Endothelial cell of umbilical vein (primary cell): ENCODE data around the gene KCNK2. TPM values are rescaled to one million over a fixed set of nuclear protein-coding genes. Genes with fewer than 3 reads are reported as not detected.
A peak's percentile ranks its signal among the peaks of the same experiment; 100 is the strongest.

ENCODE experiments used
- BruUV-seq: library from RNA; stranded (reverse); fragments of 400-500 nt; replicated peaks from 2 replicates; lab custom pipeline; 2021; lab: Mats Ljungman, UMichigan
- CTCF ChIA-PET: fragments of 300-600, 350-600 bp; sonication (Branson Sonifier 250); formaldehyde crosslinking; loops from one replicate; lab custom pipeline; 2021; ENCODE audit warnings: antibody characterized with exemption, inconsistent platforms; lab: Charles Lee
- POLR2A ChIA-PET: fragments of 300-600, 350-600 bp; sonication (Branson Sonifier 250); formaldehyde crosslinking; loops from one replicate; lab custom pipeline; 2021; ENCODE audit warnings: antibody characterized with exemption, inconsistent platforms; lab: Charles Lee
- DNase-seq: peaks from one replicate; pipeline ENCODE4 v3.0.0-alpha.2; 2011; ENCODE audit warnings: low read depth, low spot score
- FAIRE-seq: peaks from 2 replicates; lab custom pipeline; 2011; peaks lifted over from hg19 to GRCh38; lab: Jason Lieb, UNC
- H2AFZ ChIP-seq: 2 replicates; pipeline ENCODE4 v1.6.0; 2012; ENCODE audit warnings: low read depth, low read length, control low read depth, inconsistent platforms
- H3K27ac ChIP-seq: 2 replicates; pipeline ENCODE4 v1.5.1; 2011; ENCODE audit warnings: low read depth, mild to moderate bottlenecking, control low read depth, low read length, moderate library complexity; ENCODE audit not compliant: insufficient read depth
- H3K27me3 ChIP-seq, 2 experiments: 2 replicates each; pipeline versions ENCODE4 v1.6.0 to v1.6.1; 2011; ENCODE audit warnings: low read length in 2 of 2, mixed read lengths in 1 of 2; ENCODE audit not compliant: control insufficient read depth in 2 of 2, insufficient read depth in 2 of 2
- H3K36me3 ChIP-seq, 2 experiments: 2 replicates in 1 of 2; 3 replicates in 1 of 2; pipeline ENCODE4 v1.5.1; 2011; ENCODE audit warnings: low read length in 2 of 2, mild to moderate bottlenecking in 1 of 2, moderate library complexity in 1 of 2; ENCODE audit not compliant: control insufficient read depth in 2 of 2, insufficient read depth in 2 of 2; ENCODE audit errors: extremely low read depth in 1 of 2
- H3K4me1 ChIP-seq: 3 replicates; pipeline ENCODE4 v1.5.1; 2011; ENCODE audit warnings: mild to moderate bottlenecking, low read length; ENCODE audit not compliant: control insufficient read depth, insufficient read depth; ENCODE audit errors: extremely low read depth
- H3K4me2 ChIP-seq: 2 replicates; pipeline ENCODE4 v1.6.1; 2011; ENCODE audit warnings: low read length, control low read depth, mixed read lengths; ENCODE audit not compliant: insufficient read depth
- H3K4me3 ChIP-seq, 3 experiments: fragments of 200-600 bp in 1 of 3; sonication (generic), shearing (Covaris generic) in 1 of 3; replicated peaks in 1 of 3; 2 replicates each; pipeline ENCODE4 v1.5.1; 2011 to 2016; ENCODE audit warnings: control low read depth in 3 of 3, low read length in 3 of 3, mild to moderate bottlenecking in 2 of 3, inconsistent platforms in 1 of 3, low read depth in 1 of 3, moderate library complexity in 1 of 3; ENCODE audit not compliant: insufficient read depth in 1 of 3
- H3K79me2 ChIP-seq: 2 replicates; pipeline ENCODE4 v1.6.0; 2012; ENCODE audit warnings: low read length, inconsistent platforms; ENCODE audit not compliant: control insufficient read depth, insufficient read depth
- H3K9ac ChIP-seq: replicated peaks from 2 replicates; pipeline ENCODE3; 2011; ENCODE audit warnings: low read length, control low read depth; ENCODE audit not compliant: insufficient read depth; ENCODE audit errors: extremely low read depth
- H3K9me1 ChIP-seq: replicated peaks from 3 replicates; pipeline ENCODE4 v1.6.0; 2011; ENCODE audit warnings: mild to moderate bottlenecking, low read length; ENCODE audit not compliant: control insufficient read depth, insufficient read depth; ENCODE audit errors: extremely low read depth
- H3K9me3 ChIP-seq: replicated peaks from 2 replicates; pipeline ENCODE4 v1.5.1; 2012; ENCODE audit warnings: low read length, inconsistent platforms; ENCODE audit not compliant: control insufficient read depth, insufficient read depth
- H4K20me1 ChIP-seq: replicated peaks from 2 replicates; pipeline ENCODE3; 2011; ENCODE audit warnings: mild to moderate bottlenecking, low read length; ENCODE audit not compliant: control insufficient read depth, insufficient read depth; ENCODE audit errors: extremely low read depth
- CTCF ChIP-seq, 2 donors: IDR thresholded peaks; 1 replicate in 1 of 2; 2 replicates in 1 of 2; pipeline ENCODE4 v1.5.1; 2011; ENCODE audit warnings: low read length in 2 of 2, mild to moderate bottlenecking in 2 of 2, moderate library complexity in 2 of 2, control low read depth in 1 of 2, inconsistent platforms in 1 of 2, low read depth in 1 of 2; ENCODE audit not compliant: insufficient read depth in 1 of 2; ENCODE audit errors: extremely low read depth in 1 of 2
- GATA2 ChIP-seq: IDR thresholded peaks from 2 replicates; pipeline ENCODE4 v1.7.0; 2011; ENCODE audit warnings: low read depth, mild to moderate bottlenecking, moderate library complexity, mixed read lengths, low read length; ENCODE audit not compliant: insufficient read length, insufficient read depth
- JUN ChIP-seq: IDR thresholded peaks from 2 replicates; pipeline ENCODE4 v1.6.1; 2011; ENCODE audit warnings: borderline replicate concordance, low read depth; ENCODE audit not compliant: insufficient read length, insufficient read depth
- MAX ChIP-seq: IDR thresholded peaks from 2 replicates; pipeline ENCODE4 v1.6.1; 2011; ENCODE audit not compliant: insufficient read depth, insufficient read length
- dilution Hi-C: fragments of 300-500 bp; cut with MboI; formaldehyde crosslinking; loops from one replicate; pipeline ENCODE4 v1.15.0; 2019; ENCODE audit warnings: low sequenced_read_pairs; ENCODE audit not compliant: extremely low pct_ligation_motif_present
- intact Hi-C: fragments of 100-400 bp; cut with micrococcal nuclease; formaldehyde crosslinking; loops from one replicate; pipeline ENCODE4 v1.10.0; 2022
- polyA plus RNA-seq, 4 experiments: library from polyadenylated mRNA; depleted of rRNA in 3 of 4; stranded (reverse) in 3 of 4; unstranded in 1 of 4; fragments of >200 nt; gene quantifications; 2 replicates each; pipeline versions ENCODE4 v1.2.1 to v1.2.3, GENCODE V29; 2011 to 2012; ENCODE audit warnings: missing spikeins in 1 of 4
- total RNA-seq: library from RNA; stranded (reverse); gene quantifications from 2 replicates; pipeline ENCODE4 v1.2.3, GENCODE V29; 2021

KCNK2 gene
- total and polyA plus RNA-seq, 2 donors (not counting 3 experiments of a cell fraction or from before 2014, with no cell fraction given), result 0.08 to 0.46 TPM

- Histone ChIP-seq H3K27ac (no peak overlapping the region), H3K9me1 (no peaks in the 10 kb centered on the region), H3K9me3 (no peaks in the 10 kb centered on the region), H3K4me1 (no peaks in the 10 kb centered on the region), H2AFZ (no peak overlapping the region), H3K36me3 (no peaks in the 10 kb centered on the region), H3K27me3 (peaks cover 0 to 3% of the 10 kb centered on the region in 2 experiments), H3K4me3 (no peak overlapping the region), H3K9ac (no peak overlapping the region), H4K20me1 (no peaks in the 10 kb centered on the region), H3K4me2 (no peak overlapping the region), H3K79me2 (no peaks in the 10 kb centered on the region)
- FAIRE-seq, result no peak
- DNase-seq, result peak; percentile 14
- TF ChIP-seq MAX, result no peak
- no peak for TF ChIP-seq JUN
- TF ChIP-seq GATA2, result no peak
- TF ChIP-seq CTCF (IDR thresholded peaks at IDR 0.05; ENCODE audit: extremely low read depth in 1 of 2, insufficient read depth in 1 of 2, low read depth in 1 of 2, low read length in 2 of 2), result peak; percentile 10 to 27
- ChIA-PET CTCF (interaction anchor here (0.7 to 5.1 kb wide), 25 partner anchors 9 to 372 kb away, joined by 3 to 103 read pairs (median 4); no protein-coding TSS in a partner anchor), POLR2A (no interaction called here)
- intact Hi-C loops (loop anchor here (1.0 kb wide), 1 partner anchor 345 kb away; no protein-coding TSS in a partner anchor), dilution Hi-C loops (no loop called here)
- BruUV-seq, result no TSS peak
Observed at GRCh38 chr1:215181518-215181917, 99.0 kb downstream of the KCNK2 start.
